Osteoblast (primary cell): ENCODE measurements around the gene ATG16L2. TPM values are rescaled to one million over a fixed set of nuclear protein-coding genes. Genes with fewer than 3 reads are reported as not detected.

ENCODE experiments used
- DNase-seq: peaks from one replicate; pipeline ENCODE4 v3.0.0; 2011; ENCODE audit warnings: low spot score, mixed read lengths; ENCODE audit not compliant: insufficient read length; ENCODE audit errors: missing footprints
- H2AFZ ChIP-seq: 2 replicates; pipeline ENCODE4 v1.6.0; 2011; ENCODE audit warnings: mild to moderate bottlenecking, low read length
- H3K27ac ChIP-seq: 2 replicates; pipeline ENCODE4 v1.5.1; 2011; ENCODE audit warnings: mild to moderate bottlenecking, low read depth, low read length, moderate library complexity
- H3K27me3 ChIP-seq: 2 replicates; pipeline ENCODE4 v1.6.0; 2012; ENCODE audit warnings: mild to moderate bottlenecking, control low read depth, inconsistent platforms, low read length, moderate library complexity; ENCODE audit not compliant: insufficient read depth
- H3K36me3 ChIP-seq: 2 replicates; pipeline ENCODE4 v1.5.1; 2011; ENCODE audit warnings: mild to moderate bottlenecking, low read length, control low read depth, moderate library complexity; ENCODE audit not compliant: insufficient read depth
- H3K4me1 ChIP-seq: 2 replicates; pipeline ENCODE4 v1.5.1; 2011; ENCODE audit warnings: mild to moderate bottlenecking, low read length, control low read depth, moderate library complexity; ENCODE audit not compliant: insufficient read depth
- H3K4me2 ChIP-seq: 2 replicates; pipeline ENCODE4 v1.6.0; 2011; ENCODE audit warnings: mild to moderate bottlenecking, low read length; ENCODE audit not compliant: insufficient read depth
- H3K4me3 ChIP-seq: fragments of 200-600 bp; sonication (generic); 3 replicates; pipeline ENCODE4 v1.5.1; 2012; ENCODE audit warnings: mild to moderate bottlenecking, low read length, inconsistent platforms; ENCODE audit not compliant: insufficient read depth
- H3K79me2 ChIP-seq: 2 replicates; pipeline ENCODE4 v1.6.0; 2012; ENCODE audit warnings: mild to moderate bottlenecking, low read length, control low read depth, inconsistent platforms; ENCODE audit not compliant: insufficient read depth
- H3K9me3 ChIP-seq: 2 replicates; pipeline ENCODE4 v1.5.1; 2011; ENCODE audit warnings: low read depth, low read length, control low read depth
- H4K20me1 ChIP-seq: 2 replicates; pipeline ENCODE4 v1.6.0; 2012; ENCODE audit warnings: mild to moderate bottlenecking, low read length, control low read depth; ENCODE audit not compliant: insufficient read depth
- CTCF ChIP-seq: IDR thresholded peaks from 2 replicates; pipeline ENCODE4 v1.5.1; 2011; ENCODE audit warnings: mild to moderate bottlenecking, low read depth, low read length, moderate library complexity; ENCODE audit errors: extremely low read depth
- total RNA-seq: library from RNA; depleted of rRNA; stranded (reverse); fragments of >200 nt; gene quantifications from 2 replicates; pipeline ENCODE4 v1.2.3, GENCODE V29; 2012

Gene ATG16L2
- total RNA-seq, 1 donor: 11.9 TPM

GRCh38 chr11:72767203-72768062, 46.8 kb upstream of the ATG16L2 start:
- no peak for TF ChIP-seq CTCF
- Histone ChIP-seq H3K79me2 (no peaks in the 10 kb centered on the region), H4K20me1 (no peaks in the 10 kb centered on the region), H3K36me3 (no peaks in the 10 kb centered on the region), H3K4me3 (no peak overlapping the region), H3K27ac (no peak overlapping the region), H3K4me2 (no peak overlapping the region), H3K9me3 (no peaks in the 10 kb centered on the region), H2AFZ (no peak overlapping the region), H3K4me1 (peaks cover 12% of the 10 kb centered on the region), H3K27me3 (no peaks in the 10 kb centered on the region)
- no peak for DNase-seq

GRCh38 chr11:72768581-72768980, 45.6 kb upstream of the ATG16L2 start:
- Histone ChIP-seq H3K27me3 (no peaks in the 10 kb centered on the region), H4K20me1 (no peaks in the 10 kb centered on the region), H3K9me3 (no peaks in the 10 kb centered on the region), H3K4me2 (no peak overlapping the region), H3K79me2 (no peaks in the 10 kb centered on the region), H2AFZ (no peak overlapping the region), H3K4me1 (peaks cover 24% of the 10 kb centered on the region), H3K4me3 (no peak overlapping the region), H3K27ac (no peak overlapping the region), H3K36me3 (no peaks in the 10 kb centered on the region)
- no peak for DNase-seq
- TF ChIP-seq CTCF: no peak

- H3K4me3 ChIP-seq: no peak overlapping the region
Measured at GRCh38 chr11:72769680-72770079, 44.5 kb upstream of the ATG16L2 start.

More at GRCh38 chr11:72769680-72770079, 44.5 kb upstream of the ATG16L2 start:
- no peak for DNase-seq
- Histone ChIP-seq H3K4me2 (no peak overlapping the region), H3K27ac (no peak overlapping the region), H3K4me1 (peaks cover 26% of the 10 kb centered on the region), H3K27me3 (no peaks in the 10 kb centered on the region), H2AFZ (no peak overlapping the region), H3K79me2 (no peaks in the 10 kb centered on the region), H4K20me1 (no peaks in the 10 kb centered on the region), H3K36me3 (no peaks in the 10 kb centered on the region), H3K9me3 (no peaks in the 10 kb centered on the region)
- TF ChIP-seq CTCF: no peak
